Cardiac septum (tissue), 1 donor: ENCODE measurements around the gene SNX20. TPM values are rescaled to one million over a fixed set of nuclear protein-coding genes. Genes with fewer than 3 reads are reported as not detected.

Experiments used
- DNase-seq: peaks from one replicate; pipeline ENCODE4 v3.0.0-alpha.2; 2020; ENCODE audit warnings: low spot score
- intact Hi-C: fragments of 100-400 bp; cut with DNase I; formaldehyde crosslinking; loops from one replicate; pipeline ENCODE4 v1.14.0; 2022
- long read RNA-seq: library from polyadenylated mRNA; unstranded; transcript quantifications from one replicate; pipeline ENCODE4 v2.0.0, GENCODE V29; 2021
- total RNA-seq: library from RNA; stranded (reverse); fragmentation: NEBNext Ultra II Directional; extraction: Animal tissue kit (Norgen Biotek cat#: 25700); gene quantifications from one replicate; pipeline ENCODE4 v1.2.1, GENCODE V29; 2021
- donor health status: DM: no; HTN: no; CAD: no.

Gene SNX20, protein sequence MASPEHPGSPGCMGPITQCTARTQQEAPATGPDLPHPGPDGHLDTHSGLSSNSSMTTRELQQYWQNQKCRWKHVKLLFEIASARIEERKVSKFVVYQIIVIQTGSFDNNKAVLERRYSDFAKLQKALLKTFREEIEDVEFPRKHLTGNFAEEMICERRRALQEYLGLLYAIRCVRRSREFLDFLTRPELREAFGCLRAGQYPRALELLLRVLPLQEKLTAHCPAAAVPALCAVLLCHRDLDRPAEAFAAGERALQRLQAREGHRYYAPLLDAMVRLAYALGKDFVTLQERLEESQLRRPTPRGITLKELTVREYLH
- total RNA-seq: 0.75 TPM
- long read RNA-seq, partial matches to known transcripts: 0 of 3 reads
- long read RNA-seq, other reads (novel, unspliced or antisense): 0 of 3 reads

DNA sequence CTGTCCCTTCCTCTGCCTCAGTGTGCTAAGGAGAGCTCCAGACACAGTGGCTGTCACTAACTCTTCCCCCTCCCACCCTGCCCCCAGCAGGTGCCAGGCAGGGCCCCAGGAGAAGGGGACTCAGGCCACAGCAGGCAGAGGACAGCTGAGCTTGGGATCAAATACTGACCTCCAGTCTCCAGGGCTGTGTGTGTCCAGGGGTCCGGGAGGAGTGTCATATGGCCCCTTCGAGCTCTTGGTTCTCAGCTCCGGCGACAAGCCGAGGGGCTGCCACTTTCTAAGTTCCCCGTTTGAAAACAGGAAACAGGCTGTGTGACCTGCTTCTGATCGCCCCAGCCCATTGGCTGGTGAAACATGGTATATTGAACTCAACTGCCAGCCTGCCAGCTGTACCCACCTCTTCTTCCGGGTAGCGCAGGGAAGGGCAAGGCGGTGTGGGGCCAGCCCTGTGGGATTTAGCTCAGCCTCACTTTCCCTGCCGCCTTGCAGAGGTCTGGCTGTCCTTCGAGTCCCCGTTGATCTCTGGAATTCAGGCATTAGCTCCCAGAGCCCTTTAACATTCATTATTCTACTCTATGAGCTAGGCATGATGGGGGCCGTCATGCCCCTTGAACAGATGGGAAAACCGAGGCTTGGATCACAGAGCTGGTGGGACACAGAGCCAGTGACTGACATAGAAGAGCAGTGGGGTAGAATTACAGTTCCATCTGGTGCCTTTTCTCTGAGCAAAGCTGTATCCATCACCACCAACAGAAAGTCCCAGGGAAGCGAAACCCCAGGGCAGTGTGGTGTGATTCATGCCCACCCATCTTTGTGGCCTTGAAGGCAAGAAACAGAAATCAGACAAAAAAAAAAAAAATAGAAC is at the start of gene SNX20:
Gene SNX20, minus strand, starts transcription at position 292 of the 865 bp plus-strand sequence. CDS start 3,786 bp downstream, outside the sequence.
- intact Hi-C loops: no loop called here
- DNase-seq: peak; percentile 88

DNA sequence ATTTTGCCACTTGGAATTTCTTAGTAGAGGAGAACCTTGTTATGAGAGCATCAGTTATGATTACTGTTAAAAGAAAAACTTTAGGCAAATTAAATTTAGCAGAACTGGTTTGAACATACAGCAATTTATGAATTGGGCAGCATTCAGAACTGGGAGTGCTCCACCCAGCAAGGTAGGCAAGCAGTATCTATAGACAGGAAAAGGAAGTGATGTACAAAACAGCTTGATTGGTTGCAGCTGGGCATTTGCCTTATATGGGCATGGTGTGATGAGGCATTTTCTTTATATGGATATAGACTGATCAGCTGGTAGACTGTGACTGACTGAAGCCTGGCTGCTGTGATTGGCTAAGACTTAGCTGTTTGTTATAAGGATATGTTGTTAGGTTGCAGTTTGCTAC is 43.2 kb upstream of the SNX20 start:
- no peak for DNase-seq
- intact Hi-C loops: no loop called here

- DNase-seq: no peak
- intact Hi-C loops: no loop called here
These were observed 41.8 kb upstream of the SNX20 start for GRCh38 chr16:50722960-50723359.

- DNase-seq: no peak
- intact Hi-C loops: no loop called here
These were observed 41.3 kb upstream of the SNX20 start for GRCh38 chr16:50722405-50722737.

DNA sequence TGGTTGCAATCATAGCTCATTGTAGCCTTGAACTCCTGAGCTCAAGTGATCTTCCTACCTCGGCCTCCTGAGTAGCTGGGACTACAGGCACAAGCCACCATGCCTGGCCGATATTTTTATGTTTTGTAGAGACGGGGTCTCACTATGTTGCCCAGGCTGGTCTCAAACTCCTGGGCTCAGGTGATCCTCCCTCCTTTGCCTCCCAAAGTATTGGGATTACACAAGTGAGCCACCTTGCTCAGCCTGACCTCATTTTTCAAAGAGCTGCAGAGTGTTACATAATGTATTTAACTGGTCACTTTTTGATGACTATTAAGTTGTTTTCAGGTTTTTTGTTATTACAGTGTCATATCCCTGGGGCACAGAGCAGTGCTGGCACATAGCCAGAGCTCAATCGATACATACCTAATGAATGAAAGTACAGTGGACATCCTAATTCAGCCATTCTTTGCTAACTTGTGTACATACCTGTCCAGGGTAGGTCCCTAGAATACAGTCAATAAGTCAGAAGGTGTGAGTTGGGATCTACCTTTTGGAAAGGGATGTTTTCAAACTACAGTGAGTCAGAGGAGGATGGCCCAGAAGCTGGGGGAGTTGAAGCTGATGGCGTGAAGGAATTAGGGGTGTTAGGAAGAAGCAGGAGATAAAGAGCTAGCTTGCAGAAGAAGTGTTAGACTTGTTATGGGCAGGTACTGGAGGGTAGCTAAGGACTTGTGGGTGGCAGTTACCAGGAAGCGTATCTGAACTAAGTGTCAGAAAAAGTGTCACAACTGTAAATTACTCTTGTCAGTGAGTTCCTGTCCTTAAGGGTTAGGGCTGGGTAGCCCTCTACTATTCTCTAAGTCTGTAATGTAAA is 40.7 kb upstream of the SNX20 start:
- intact Hi-C loops: no loop called here

DNA sequence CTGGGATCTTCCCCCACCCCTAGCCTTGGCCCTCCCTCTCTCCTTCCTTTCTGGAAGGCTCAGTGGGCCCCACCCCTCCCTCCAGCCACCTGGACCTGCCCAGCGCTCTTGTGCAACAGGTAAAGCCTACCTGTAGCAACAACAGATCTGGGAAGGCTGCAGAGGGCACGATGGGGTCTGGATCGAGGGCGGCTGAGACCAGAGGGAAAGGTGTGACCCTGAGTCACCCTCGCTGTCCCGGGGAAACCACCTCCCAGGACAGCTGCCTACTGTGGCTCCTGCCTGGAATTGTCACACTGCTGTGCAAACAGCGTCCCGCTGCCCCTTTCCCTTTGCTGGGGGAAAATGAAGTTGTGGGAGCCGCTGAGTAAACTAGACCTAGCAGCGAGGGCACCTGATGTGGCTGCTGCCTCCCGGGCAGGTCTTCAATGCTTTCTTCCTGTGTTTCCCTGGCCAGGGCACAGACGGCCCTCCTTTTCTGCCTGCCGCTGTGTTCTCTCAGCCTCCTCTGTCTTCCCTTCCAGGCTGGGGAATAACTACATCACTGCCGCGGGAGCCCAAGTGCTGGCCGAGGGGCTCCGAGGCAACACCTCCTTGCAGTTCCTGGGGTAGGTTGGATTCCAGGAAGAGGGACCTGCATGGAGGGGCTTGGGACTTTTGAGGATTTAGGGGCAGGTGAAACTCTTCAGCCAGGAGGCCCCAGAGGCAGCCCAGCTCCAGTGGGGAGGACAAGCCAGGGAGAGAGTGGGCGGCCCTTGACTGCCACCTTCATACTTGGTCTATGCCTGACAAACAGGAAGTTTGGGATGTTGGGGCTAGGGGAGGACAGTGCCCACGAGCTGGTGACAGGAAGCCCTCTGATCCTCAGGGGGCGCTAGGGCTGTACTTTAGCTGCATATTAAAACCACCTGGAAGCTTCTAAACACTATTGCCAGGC is 38.6 kb upstream of the SNX20 start:
- intact Hi-C loops: no loop called here
- no peak for DNase-seq

More for the DNA sequence above, 40.7 kb upstream of the SNX20 start:
- DNase-seq: no peak

DNA sequence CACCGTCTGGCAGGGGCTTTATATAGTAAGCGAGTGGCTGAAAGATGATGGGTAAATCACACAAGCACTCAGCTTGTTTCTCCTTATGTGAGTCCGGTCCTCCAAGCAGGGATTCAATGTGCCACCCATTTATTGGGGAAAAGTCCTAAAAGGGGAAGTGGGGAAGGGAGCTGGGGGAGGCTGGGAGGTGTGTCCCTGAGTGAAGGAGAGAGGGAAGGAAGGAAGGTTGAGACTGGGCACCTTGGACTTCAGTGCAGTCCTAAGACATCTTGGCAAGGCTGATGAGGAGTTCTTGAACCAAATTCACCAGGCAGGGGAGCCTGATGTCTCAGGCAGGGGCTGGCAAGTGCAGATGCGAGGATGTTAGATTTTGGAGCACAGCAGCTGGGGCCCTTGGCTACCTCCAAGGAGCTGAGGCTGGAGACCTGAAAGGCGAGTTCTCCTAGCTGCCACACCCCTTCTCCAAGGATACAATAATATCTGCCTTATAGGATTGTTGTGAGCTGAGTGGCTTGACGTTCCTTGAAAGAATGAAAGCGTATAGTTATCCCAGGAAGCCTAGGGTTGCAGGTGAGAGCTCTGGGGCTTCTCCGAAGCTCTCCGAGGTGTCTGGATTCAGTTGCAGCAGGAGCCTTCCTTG is 37.8 kb upstream of the SNX20 start:
- no peak for DNase-seq
- intact Hi-C loops: no loop called here

DNA sequence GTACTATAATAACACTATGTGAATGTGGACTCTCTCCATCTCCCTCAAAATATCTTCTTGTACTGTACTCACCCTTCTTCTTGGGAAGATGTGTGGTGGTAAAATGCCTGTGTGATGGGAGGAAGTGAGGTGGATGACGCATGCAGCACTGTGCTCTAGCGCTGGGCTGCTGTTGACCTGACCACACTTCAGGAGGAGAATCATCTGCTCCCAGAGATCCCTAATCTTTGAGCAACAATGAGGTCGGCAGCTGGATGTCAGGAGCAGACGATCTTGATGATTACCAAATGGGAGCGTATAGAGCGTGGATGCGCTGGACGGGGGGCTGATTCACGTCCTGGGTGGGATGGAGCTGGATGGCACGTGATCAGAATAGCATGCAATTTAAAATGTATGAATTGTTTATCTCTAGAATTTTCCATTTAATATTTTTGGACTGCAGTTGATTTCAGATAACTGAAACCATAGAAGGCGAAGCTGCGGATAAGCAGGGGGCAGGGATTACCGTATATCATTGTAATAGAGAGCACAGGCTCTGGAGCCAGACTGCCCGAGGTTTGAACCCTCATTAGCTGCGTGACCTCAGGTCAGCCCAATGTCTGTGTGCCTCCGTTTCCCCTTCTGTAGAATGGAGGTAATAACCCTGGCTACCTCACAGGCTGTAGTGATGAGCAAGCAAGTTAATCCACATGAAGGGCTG is 37.1 kb upstream of the SNX20 start:
- intact Hi-C loops: no loop called here
- no peak for DNase-seq

DNA sequence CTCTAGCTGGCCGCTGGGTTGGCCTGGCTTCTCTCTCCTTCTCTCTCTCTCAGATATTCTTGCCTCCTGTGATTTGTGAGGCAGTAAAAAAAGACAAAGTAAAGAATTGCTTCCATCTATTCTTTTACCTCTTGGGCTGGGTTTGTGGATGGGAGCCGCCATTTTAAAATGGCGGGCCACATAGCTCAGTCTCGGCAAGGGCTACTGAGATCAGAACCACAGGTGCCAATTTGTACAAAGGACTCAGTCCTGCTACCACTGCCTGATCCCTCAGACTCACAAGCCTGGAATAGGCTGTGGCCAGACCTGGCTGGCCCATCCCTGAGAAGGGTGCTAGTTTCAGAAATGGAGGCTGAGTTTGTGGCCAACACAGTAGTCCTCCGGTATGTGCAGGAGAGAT is 36.4 kb upstream of the SNX20 start:
- intact Hi-C loops: no loop called here
- DNase-seq: no peak

DNA sequence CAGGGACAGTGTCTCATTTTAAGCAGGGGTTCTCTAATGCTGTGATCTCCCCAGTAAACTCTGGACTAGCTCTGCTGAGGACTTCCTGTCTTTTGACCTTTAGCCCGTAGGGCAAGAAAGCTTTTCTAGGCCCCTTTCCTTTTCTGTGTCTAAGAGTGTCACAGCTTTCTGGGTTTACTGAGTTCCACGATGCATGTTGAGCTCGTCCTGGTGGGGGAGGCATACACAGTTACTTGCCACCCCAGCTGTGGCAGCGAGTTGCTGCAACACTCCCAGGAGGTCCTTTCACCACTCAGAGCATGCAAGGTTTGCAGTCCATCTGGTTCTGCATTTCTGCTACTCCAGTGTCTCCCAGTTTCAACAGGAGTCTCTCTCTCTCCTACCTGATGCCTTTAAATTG is 36.0 kb upstream of the SNX20 start:
- intact Hi-C loops: no loop called here
- no peak for DNase-seq

DNA sequence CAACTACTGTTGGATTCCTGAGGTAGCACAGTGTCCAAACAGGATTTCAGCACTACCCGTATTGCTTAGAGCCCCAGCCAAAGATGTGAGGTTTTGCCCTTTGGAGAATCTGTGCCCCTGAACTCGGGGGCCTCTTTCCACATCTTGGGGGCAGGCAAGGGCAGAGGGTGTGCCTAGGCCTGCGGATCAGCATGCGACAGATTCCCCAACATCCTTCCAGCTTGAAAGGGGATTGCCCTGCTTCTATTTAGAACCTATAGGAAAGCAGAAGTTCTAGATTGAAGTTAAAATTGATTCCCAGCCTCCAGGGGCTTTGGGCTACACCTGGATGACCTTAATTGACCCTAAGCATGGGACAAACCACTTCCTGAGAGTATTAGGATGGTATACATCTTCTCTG is 31.8 kb upstream of the SNX20 start:
- DNase-seq: no peak
- intact Hi-C loops: no loop called here

GRCh38 chr16:50712560-50712898 is 31.4 kb upstream of the SNX20 start:
- DNase-seq: no peak
- intact Hi-C loops: no loop called here

DNA sequence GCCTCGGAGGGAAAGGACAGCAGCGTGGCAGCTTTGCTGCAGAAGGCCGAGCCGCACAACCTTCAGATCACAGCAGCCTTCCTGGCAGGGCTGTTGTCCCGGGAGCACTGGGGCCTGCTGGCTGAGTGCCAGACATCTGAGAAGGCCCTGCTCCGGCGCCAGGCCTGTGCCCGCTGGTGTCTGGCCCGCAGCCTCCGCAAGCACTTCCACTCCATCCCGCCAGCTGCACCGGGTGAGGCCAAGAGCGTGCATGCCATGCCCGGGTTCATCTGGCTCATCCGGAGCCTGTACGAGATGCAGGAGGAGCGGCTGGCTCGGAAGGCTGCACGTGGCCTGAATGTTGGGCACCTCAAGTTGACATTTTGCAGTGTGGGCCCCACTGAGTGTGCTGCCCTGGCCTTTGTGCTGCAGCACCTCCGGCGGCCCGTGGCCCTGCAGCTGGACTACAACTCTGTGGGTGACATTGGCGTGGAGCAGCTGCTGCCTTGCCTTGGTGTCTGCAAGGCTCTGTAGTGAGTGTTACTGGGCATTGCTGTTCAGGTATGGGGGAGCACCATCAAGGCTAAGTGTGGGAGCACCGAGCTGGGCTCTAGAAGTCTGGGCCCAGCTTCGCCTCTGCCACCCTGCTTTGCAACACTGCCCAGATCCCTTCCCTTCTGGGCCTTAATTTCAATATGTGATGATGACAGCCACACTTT is 30.9 kb upstream of the SNX20 start:
- intact Hi-C loops: no loop called here
- DNase-seq: no peak

GRCh38 chr16:50711040-50711439 is 29.9 kb upstream of the SNX20 start:
- intact Hi-C loops: no loop called here
- DNase-seq: no peak

DNA sequence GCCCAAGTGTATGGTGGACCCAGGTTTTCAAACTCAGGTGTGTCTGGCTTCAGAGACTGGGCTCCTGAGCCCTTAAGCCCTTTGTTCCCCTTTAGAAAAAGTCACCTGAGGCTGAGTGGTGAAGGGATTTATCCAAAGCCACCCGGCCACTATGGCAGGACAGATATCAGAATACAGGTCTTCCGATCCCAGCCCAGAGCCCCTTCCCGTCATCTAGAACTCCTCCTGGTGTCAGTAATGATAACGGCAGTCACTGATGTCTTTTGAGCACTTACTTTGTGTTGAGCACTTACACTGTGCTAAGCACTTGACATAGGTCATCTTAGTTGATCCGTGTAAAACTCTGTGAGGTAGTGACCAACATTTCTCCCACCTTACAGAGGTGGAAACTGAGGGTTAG is 28.9 kb upstream of the SNX20 start:
- DNase-seq: no peak
- intact Hi-C loops: no loop called here

- no peak for DNase-seq
- intact Hi-C loops: no loop called here
These were observed 28.1 kb upstream of the SNX20 start for GRCh38 chr16:50709061-50709684.
